Testis (tissue), 2 donors: ENCODE data around the gene AKR1C4.

Experiments used
- POLR2A ChIP-seq: fragments of 450-650 bp; IDR thresholded peaks from one replicate; pipeline ENCODE4 v1.6.1; 2017; ENCODE audit warnings: antibody characterized with exemption, mild to moderate bottlenecking, moderate library complexity
- TF ChIP-seq, protein P1 (sequence below), 3 experiments: fragments of 450-650 bp in 2 of 3; fragments of 200-600 bp in 1 of 3; sonication (generic) in 1 of 3; IDR thresholded peaks; one replicate each; pipeline ENCODE4 v1.5.1; 2016 to 2019; ENCODE audit warnings: antibody characterized with exemption in 3 of 3, mild to moderate bottlenecking in 2 of 3, moderate library complexity in 1 of 3

- TF ChIP-seq, protein P1, sequence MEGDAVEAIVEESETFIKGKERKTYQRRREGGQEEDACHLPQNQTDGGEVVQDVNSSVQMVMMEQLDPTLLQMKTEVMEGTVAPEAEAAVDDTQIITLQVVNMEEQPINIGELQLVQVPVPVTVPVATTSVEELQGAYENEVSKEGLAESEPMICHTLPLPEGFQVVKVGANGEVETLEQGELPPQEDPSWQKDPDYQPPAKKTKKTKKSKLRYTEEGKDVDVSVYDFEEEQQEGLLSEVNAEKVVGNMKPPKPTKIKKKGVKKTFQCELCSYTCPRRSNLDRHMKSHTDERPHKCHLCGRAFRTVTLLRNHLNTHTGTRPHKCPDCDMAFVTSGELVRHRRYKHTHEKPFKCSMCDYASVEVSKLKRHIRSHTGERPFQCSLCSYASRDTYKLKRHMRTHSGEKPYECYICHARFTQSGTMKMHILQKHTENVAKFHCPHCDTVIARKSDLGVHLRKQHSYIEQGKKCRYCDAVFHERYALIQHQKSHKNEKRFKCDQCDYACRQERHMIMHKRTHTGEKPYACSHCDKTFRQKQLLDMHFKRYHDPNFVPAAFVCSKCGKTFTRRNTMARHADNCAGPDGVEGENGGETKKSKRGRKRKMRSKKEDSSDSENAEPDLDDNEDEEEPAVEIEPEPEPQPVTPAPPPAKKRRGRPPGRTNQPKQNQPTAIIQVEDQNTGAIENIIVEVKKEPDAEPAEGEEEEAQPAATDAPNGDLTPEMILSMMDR (IDR thresholded peaks at IDR 0.05), result no peak
- no peak for TF ChIP-seq POLR2A
Observed at GRCh38 chr10:5151076-5151475, 45.6 kb upstream of the AKR1C4 start.
